Body of pancreas (tissue), 4 donors: ENCODE results near the gene TEX26.

ENCODE experiments used
- POLR2A ChIP-seq, 3 donors: fragments of 450-650 bp; IDR thresholded peaks; one replicate each; pipeline ENCODE4 v1.6.1; 2016; ENCODE audit warnings: antibody characterized with exemption in 3 of 3, mild to moderate bottlenecking in 2 of 3
- TF ChIP-seq, protein P1 (sequence below), 7 experiments: fragments of 450-650 bp in 4 of 7; fragments of 200-600 bp in 3 of 7; sonication (generic) in 3 of 7; IDR thresholded peaks; one replicate each; pipeline ENCODE4 v1.5.1; 2016 to 2019; ENCODE audit warnings: antibody characterized with exemption in 7 of 7

DNA sequence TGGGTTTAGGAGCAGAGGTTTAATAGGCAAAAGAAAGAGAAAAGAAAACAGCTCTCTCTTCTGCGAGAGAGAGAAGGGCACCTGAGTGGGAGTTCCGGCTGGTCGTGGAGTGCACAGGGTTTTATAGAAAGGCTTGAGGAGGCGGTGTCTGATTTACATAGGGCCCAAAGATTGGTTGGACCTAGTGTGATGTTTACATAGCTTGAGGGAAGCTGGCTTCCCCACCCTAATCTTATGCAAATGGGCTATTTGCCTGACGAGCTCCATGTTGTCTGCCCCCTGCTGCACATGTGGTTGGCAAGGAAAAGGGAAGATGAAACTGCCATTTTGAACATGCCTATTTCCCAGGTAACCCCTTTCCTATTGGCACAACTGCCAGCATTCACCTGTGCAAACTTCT lies 47.9 kb upstream of the TEX26 start:
- TF ChIP-seq, protein P1, sequence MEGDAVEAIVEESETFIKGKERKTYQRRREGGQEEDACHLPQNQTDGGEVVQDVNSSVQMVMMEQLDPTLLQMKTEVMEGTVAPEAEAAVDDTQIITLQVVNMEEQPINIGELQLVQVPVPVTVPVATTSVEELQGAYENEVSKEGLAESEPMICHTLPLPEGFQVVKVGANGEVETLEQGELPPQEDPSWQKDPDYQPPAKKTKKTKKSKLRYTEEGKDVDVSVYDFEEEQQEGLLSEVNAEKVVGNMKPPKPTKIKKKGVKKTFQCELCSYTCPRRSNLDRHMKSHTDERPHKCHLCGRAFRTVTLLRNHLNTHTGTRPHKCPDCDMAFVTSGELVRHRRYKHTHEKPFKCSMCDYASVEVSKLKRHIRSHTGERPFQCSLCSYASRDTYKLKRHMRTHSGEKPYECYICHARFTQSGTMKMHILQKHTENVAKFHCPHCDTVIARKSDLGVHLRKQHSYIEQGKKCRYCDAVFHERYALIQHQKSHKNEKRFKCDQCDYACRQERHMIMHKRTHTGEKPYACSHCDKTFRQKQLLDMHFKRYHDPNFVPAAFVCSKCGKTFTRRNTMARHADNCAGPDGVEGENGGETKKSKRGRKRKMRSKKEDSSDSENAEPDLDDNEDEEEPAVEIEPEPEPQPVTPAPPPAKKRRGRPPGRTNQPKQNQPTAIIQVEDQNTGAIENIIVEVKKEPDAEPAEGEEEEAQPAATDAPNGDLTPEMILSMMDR (IDR thresholded peaks at IDR 0.05), result no peak
- TF ChIP-seq POLR2A (IDR thresholded peaks at IDR 0.05), result no peak
